Kidney glomerular epithelial cell (primary cell): Measurements from ENCODE around the gene CLRN2.
"Not testable (repeated sequence)": the region's sequence is repeated elsewhere in the genome, so short reads cannot be mapped to it uniquely, and the experiment has no call there.

Experiments
- DNase-seq: peaks from one replicate; lab custom pipeline; 2025; lab: John Stamatoyannopoulos, UW

CLRN2 gene

GRCh38 chr4:17545374-17546140, 30.6 kb downstream of the CLRN2 start:
- no peak for DNase-seq

GRCh38 chr4:17546222-17546621, 31.3 kb downstream of the CLRN2 start:
- DNase-seq: no peak

- DNase-seq: no peak
Measured at GRCh38 chr4:17546678-17547077, 31.7 kb downstream of the CLRN2 start.

GRCh38 chr4:17550549-17550948, 35.6 kb downstream of the CLRN2 start:
- DNase-seq: no peak

- DNase-seq: no peak
Measured at GRCh38 chr4:17552427-17552826, 37.5 kb downstream of the CLRN2 start.

- no peak for DNase-seq
Measured at GRCh38 chr4:17554568-17554967, 39.6 kb downstream of the CLRN2 start.

- DNase-seq: no peak
Measured at GRCh38 chr4:17556498-17556897, 41.5 kb downstream of the CLRN2 start.

- no peak for DNase-seq
Measured at GRCh38 chr4:17557880-17558279, 42.9 kb downstream of the CLRN2 start.

- DNase-seq: no peak
Measured at GRCh38 chr4:17558941-17559708, 44.2 kb downstream of the CLRN2 start.

- DNase-seq: no peak
Measured at GRCh38 chr4:17559709-17560048, 44.7 kb downstream of the CLRN2 start.

GRCh38 chr4:17560065-17560673, 45.2 kb downstream of the CLRN2 start:
- DNase-seq: no peak

GRCh38 chr4:17561195-17561909, 46.4 kb downstream of the CLRN2 start:
- no peak for DNase-seq

GRCh38 chr4:17562157-17562556, 47.2 kb downstream of the CLRN2 start:
- no peak for DNase-seq

- no peak for DNase-seq
Measured at GRCh38 chr4:17565846-17566245, 50.9 kb downstream of the CLRN2 start.

GRCh38 chr4:17567271-17567670, 52.3 kb downstream of the CLRN2 start:
- no peak for DNase-seq

- no peak for DNase-seq
Measured at GRCh38 chr4:17574206-17574605, 59.2 kb downstream of the CLRN2 start.

- DNase-seq: not testable (repeated sequence)
Measured at GRCh38 chr4:17575177-17575576, 60.2 kb downstream of the CLRN2 start.
